ENCODE measurements around the gene ZNF236.
"Not testable (repeated sequence)": the region's sequence is repeated elsewhere in the genome, so short reads cannot be mapped to it uniquely, and the experiment has no call there.

Gene ZNF236

DNA sequence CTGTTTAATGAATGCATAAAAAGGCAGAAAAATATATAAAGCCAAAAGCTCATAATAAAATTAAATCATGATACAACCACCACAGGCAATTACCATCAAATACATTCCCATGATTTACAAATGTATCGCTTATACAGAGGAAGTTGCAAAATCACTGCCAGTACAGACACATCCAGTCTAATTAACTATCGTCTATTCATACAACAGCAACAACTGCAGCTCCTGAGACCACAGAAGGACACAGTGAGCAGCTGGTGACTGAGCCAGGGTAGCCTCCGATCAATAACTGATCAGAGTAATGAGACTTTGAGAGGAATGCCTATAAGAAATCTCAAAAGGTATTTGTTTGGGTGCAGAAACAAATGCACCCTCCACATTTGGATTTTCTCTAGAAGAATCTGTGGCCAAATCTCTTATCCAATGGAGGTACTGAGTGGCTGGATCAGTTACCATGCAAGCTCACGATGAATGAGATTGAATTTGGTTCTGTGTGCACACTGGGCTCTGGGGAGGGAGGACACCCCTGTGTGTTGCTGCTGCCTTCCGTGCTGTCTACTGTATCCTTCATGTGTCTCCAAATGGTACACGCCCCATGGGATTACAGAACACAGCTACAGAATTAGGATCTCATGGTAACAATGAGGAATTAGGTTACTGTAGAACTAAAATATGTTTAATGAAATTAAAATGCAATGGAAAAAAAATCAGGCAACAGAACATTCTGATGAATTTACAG lies 190.6 kb downstream of the ZNF236 start:
- DNase-seq = no peak

DNA sequence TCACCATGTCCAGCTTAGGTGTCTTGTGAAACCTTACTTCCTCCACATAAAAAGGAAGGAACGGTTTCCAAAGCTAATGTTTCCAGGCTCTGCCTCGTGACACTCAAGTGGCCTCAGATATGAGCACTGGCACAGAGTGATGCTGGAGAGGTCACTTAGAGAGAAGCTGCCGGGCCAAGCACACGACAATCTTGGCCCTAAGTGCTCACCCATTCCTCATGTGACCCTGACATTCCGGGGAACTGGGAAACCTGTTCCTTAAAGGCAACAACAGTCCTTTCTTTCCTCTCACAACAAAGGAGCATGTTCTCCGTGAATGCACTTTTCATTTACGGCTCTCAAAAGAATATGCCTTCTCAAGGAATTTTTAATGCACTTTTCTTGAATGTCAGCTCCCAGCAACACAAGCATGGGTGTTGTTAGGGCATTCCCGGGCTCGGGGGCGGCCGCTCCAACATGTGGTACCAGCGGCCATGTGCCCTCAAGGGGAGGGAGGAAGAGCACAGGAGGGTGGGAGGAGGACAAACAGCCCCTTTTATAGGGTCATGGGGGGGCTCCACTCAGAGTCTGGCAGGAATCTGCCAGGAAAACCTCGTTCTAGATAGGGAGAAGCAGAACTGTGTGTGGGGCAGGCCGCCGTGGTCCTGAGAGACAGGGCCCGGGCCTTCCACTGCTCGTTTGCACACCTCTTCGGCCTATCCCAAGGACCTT lies 191.6 kb downstream of the ZNF236 start:
- DNase-seq = no peak

DNA sequence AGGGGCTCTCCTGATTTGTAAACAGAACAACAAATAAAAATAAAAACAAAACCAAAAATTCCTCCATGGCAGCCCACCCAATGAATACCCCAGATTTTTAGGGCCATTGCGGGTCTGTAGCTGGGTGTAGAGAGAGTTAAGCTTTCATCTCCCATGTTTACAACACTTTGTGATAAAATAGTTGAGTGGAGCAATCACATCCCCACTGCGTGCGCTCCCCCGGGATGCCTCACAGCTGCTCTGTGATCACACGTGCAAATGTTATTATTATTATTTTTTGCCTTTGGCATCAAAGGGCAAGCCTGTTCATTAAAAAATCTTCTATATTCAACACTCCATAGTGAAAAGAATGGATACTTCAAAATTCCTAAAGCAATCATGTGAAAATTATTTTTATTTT lies 192.2 kb downstream of the ZNF236 start:
- DNase-seq = no peak

DNA sequence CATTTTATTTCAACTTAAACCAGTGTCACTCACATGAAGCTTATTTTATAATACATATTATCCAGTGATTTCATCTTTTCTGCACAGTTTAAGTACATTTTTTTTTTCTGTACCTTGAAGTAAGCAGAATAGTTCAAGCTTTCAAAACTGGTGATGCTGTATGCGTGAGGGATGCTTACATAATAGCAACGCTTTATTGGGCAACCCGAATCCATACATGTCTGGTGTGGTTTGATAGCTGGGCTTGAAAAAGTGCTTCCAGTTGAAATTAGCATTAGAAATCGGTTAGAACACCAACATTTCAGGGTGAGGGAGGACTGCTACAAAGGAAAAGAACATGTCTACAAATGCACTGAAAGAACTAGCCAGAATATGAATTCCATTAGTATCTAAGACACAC lies 192.8 kb downstream of the ZNF236 start:
- no peak for DNase-seq

DNA sequence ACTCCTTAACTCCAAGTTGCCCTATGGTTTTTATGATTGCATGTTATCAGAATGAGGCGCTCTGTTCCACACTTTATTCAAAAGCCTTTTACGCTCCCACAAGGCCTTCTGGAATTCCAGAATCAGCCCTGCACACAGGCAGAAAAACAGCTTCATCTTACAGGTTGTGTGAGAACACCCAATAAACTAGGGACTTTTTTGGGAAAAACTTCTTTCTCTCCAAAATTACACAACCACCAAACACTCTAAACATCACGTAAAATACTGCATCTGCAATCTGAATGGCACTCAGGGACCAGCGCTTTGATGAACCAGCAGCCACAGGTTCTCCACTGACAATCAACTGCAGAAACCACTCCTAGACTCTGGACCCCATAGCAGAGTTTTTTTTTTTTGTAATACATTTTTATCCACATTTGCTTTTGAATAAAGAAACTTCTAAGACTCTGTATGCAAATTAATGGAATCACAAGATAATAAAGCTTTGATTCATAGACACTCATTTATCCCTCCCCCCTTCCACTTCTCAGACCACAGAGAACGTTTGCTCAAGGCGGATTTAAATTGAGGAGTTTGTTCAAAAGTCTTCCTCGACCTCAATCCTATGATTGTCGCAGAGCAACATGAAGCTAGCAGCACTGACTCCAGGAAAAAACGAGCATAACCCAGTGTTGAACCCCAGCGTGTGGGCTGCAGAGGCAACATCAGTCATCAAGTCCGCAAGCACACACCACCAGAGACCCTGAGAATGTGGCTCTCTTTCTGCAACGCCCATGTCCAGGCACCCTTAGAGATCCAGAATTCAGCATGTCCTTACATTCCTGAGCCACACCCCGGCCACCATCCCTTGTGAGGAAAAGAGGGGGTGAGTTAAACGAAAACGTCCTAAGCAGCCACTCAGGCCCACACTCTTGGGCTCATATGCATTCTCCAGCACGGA lies 193.7 kb downstream of the ZNF236 start:
- no peak for DNase-seq

DNA sequence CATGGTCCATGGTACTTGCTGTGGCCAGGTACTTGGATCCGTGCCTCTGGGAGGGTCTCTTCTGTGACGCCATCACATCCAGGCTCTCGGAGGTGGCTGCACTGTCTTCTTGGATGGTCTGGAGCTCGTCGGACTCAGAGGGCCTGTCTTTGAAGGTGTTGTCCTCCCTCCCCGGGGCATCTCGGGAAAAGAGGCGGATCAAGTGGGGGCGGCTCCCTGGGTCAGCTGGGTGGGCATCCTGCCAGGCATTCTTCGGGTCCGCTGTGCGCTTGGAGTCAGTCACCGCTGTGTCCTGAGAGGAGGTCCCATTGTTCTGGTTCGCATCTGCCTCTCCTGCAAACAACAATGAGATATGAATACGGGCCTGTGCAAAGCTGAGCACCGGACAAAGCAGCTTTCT lies 194.6 kb downstream of the ZNF236 start:
- DNase-seq = no peak

DNA sequence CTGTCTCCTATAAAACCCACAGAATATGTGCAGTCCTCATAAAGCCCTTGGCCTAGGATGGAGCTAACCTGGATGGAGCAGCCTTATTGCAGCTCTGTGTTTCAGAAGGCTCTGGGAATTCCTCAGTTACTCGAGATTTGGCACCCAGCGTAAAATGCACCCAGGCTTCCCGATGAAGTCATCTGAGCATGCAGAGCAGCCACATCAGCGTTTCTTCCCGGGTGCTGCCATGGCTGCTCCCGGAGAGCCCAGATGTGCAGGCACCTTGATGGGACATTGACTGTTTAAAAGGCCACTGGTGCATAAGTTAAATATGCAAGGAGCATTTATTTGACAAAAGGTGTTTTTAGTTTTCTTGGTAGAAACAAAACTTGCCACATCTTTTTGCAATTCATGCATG lies 195.0 kb downstream of the ZNF236 start:
- no peak for DNase-seq

DNA sequence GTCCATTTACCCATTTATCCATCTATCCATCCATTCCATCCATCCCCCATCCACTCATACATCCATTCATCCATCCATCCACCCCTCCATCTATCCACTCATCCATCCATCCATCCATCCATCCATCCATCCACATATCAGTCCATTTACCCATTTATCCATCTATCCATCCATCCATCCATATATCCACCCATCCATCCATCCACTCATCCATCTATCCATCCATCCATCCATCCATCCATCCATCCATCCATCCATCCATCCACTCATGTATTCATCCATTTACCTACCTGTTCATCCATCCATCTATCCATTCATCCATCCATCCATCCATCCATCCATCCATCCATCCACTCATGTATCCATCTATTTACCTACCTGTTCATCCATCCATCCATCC lies 196.3 kb downstream of the ZNF236 start:
- DNase-seq = not testable (repeated sequence)

DNA sequence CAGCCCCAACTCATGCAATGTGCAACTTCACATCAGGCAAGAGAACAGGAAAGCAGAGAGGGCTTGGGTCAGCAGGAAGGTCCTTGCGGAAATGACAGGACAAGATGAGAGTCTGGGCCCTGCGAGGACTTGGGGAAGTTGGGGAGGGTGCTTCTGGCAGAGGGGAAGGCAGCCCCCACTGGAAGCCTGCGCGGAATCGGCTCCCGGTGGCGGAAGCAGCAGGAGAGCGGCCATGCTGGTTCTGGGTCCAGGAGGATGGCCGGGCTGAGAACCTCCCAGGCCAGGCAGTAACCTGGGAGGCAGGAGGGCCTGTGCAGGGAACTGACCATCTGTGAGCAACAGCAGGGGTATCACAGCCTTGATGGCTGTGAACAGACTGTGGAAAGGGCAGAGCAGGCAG lies 197.3 kb downstream of the ZNF236 start:
- DNase-seq = no peak
